HEK293T (cell line): ENCODE data around the gene AXIN2.

Experiments
- CTCF ChIA-PET: fragments of 350-600 bp; formaldehyde crosslinking; extraction: SDS; loops from one replicate; lab custom pipeline; 2021; ENCODE audit warnings: antibody characterized with exemption, inconsistent platforms; lab: Yijun Ruan, JAX
- POLR2A ChIA-PET: fragments of 350-600 bp; formaldehyde crosslinking; extraction: SDS; loops from one replicate; lab custom pipeline; 2020; ENCODE audit warnings: antibody characterized with exemption, inconsistent platforms; lab: Yijun Ruan, JAX
- DNase-seq: peaks from one replicate; pipeline ENCODE4 v3.0.0; 2012; ENCODE audit warnings: mixed read lengths; ENCODE audit errors: extremely low spot score
- ARNT ChIP-seq: fragments of 450-650 bp; IDR thresholded peaks from 2 replicates; pipeline ENCODE4 v1.6.1; 2017; ENCODE audit warnings: mild to moderate bottlenecking
- BHLHE40 ChIP-seq: fragments of 450-650 bp; IDR thresholded peaks from 2 replicates; pipeline ENCODE4 v1.6.1; 2016; ENCODE audit warnings: mild to moderate bottlenecking, moderate library complexity, borderline replicate concordance
- CTBP1 ChIP-seq: fragments of 450-650 bp; IDR thresholded peaks from 2 replicates; pipeline ENCODE4 v1.6.1; 2016; ENCODE audit warnings: borderline replicate concordance
- ELF4 ChIP-seq: fragments of 450-650 bp; IDR thresholded peaks from 2 replicates; pipeline ENCODE4 v1.6.1; 2017; ENCODE audit warnings: antibody characterized with exemption
- FOXA1 ChIP-seq: fragments of 450-650 bp; IDR thresholded peaks from 2 replicates; pipeline ENCODE4 v1.6.1; 2016; ENCODE audit warnings: mild to moderate bottlenecking
- FOXK2 ChIP-seq: fragments of 450-650 bp; IDR thresholded peaks from 2 replicates; pipeline ENCODE4 v1.6.1; 2016; ENCODE audit warnings: mild to moderate bottlenecking
- FOXM1 ChIP-seq: fragments of 450-650 bp; IDR thresholded peaks from 2 replicates; pipeline ENCODE4 v1.6.1; 2017; ENCODE audit warnings: mild to moderate bottlenecking, borderline replicate concordance
- HDGF ChIP-seq: fragments of 450-650 bp; IDR thresholded peaks from 2 replicates; pipeline ENCODE4 v1.6.1; 2017; ENCODE audit warnings: antibody characterized with exemption, borderline replicate concordance
- L3MBTL2 ChIP-seq: fragments of 450-650 bp; conservative IDR thresholded peaks from 2 replicates; pipeline ENCODE4 v1.6.1; 2016; ENCODE audit warnings: mild to moderate bottlenecking
- LEF1 ChIP-seq: fragments of 450-650 bp; IDR thresholded peaks from 2 replicates; pipeline ENCODE4 v1.6.1; 2017; ENCODE audit warnings: mild to moderate bottlenecking, borderline replicate concordance
- NFRKB ChIP-seq: fragments of 450-650 bp; IDR thresholded peaks from 2 replicates; pipeline ENCODE4 v1.6.1; 2016; ENCODE audit warnings: mild to moderate bottlenecking, moderate library complexity
- SP1 ChIP-seq: fragments of 450-650 bp; IDR thresholded peaks from 2 replicates; pipeline ENCODE4 v1.6.1; 2017
- SUZ12 ChIP-seq: fragments of 450-650 bp; IDR thresholded peaks from 2 replicates; pipeline ENCODE4 v1.6.1; 2016; ENCODE audit warnings: mild to moderate bottlenecking
- TARDBP ChIP-seq: fragments of 450-650 bp; IDR thresholded peaks from 2 replicates; pipeline ENCODE4 v1.6.1; 2016
- ZNF384 ChIP-seq: fragments of 450-650 bp; IDR thresholded peaks from 2 replicates; pipeline ENCODE4 v1.6.1; 2016
- TF ChIP-seq, protein P1 (sequence below): fragments of 450-650 bp; IDR thresholded peaks from 2 replicates; pipeline ENCODE4 v1.6.1; 2016

Gene AXIN2

DNA sequence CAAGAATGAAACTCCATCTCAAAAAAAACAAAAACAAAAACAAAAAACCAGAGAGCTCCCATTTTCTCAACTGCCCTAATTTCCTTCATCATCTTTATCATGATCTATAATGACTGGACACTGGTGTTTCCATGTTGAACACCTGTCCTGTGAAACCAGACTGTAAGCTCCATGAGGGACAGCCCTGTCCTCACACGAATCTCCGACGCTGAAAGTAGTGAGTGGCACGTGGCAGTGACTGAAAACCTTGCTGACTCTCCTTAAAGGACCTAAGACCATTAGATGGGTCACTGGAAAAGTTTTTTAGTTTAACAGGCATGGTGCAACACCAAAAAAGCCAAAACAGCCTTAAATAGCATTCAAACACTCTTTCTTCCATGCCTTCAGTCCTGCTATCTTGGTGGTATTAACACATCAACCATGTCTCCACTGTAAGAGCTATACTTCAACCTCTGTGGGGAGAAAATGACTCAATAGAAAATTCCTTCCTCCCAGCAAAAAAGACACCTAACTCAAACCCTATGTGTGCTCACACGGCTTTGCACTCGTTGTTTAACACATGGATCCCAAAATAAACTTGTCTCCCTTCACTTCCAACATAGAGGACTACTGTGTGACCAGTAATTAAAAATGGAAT is 8.3 kb downstream of the AXIN2 start:
- ChIA-PET POLR2A (no interaction called here), CTCF (no interaction called here)
- DNase-seq = no peak
- TF ChIP-seq SUZ12 = no peak
- no peak for TF ChIP-seq ELF4
- TF ChIP-seq FOXK2 = no peak
- no peak for TF ChIP-seq LEF1
- TF ChIP-seq ZNF384 = no peak
- no peak for TF ChIP-seq TARDBP
- TF ChIP-seq NFRKB = no peak
- no peak for TF ChIP-seq FOXA1
- no peak for TF ChIP-seq ARNT
- no peak for TF ChIP-seq L3MBTL2
- TF ChIP-seq FOXM1 = no peak
- TF ChIP-seq BHLHE40 = no peak
- TF ChIP-seq CTBP1 = no peak
- TF ChIP-seq SP1 = no peak
- TF ChIP-seq, protein P1, sequence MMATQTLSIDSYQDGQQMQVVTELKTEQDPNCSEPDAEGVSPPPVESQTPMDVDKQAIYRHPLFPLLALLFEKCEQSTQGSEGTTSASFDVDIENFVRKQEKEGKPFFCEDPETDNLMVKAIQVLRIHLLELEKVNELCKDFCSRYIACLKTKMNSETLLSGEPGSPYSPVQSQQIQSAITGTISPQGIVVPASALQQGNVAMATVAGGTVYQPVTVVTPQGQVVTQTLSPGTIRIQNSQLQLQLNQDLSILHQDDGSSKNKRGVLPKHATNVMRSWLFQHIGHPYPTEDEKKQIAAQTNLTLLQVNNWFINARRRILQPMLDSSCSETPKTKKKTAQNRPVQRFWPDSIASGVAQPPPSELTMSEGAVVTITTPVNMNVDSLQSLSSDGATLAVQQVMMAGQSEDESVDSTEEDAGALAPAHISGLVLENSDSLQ = no peak
- TF ChIP-seq HDGF = no peak

DNA sequence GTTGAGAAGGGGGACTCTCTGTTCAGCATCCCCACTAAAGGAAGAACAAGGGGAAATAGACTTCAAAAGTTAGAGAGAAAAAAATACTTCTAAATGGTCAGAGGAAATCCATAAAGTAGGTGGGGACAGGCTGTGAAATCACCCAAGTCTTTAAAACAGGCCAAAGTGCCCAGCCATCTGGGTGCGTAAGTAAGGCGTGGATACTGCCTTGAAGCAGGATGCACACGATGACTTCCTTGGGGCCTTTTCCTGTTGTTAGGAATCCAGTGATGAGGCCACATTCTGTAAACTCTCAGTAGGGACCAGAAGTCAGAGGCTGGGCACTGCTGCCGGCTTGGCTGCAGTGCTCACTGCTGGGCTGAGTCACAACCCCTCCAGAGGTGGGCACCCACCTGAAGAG is 9.2 kb downstream of the AXIN2 start:
- no peak for TF ChIP-seq SUZ12
- no peak for TF ChIP-seq HDGF
- no peak for TF ChIP-seq FOXM1
- TF ChIP-seq FOXA1 = no peak
- TF ChIP-seq, protein P1 = no peak
- TF ChIP-seq NFRKB = no peak
- no peak for TF ChIP-seq L3MBTL2
- TF ChIP-seq TARDBP = no peak
- TF ChIP-seq LEF1 = no peak
- no peak for TF ChIP-seq ARNT
- TF ChIP-seq CTBP1 = no peak
- TF ChIP-seq BHLHE40 = no peak
- TF ChIP-seq ZNF384 = no peak
- TF ChIP-seq ELF4 = no peak
- TF ChIP-seq FOXK2 = no peak
- no peak for TF ChIP-seq SP1
- no peak for DNase-seq
- ChIA-PET CTCF (no interaction called here), POLR2A (no interaction called here)

DNA sequence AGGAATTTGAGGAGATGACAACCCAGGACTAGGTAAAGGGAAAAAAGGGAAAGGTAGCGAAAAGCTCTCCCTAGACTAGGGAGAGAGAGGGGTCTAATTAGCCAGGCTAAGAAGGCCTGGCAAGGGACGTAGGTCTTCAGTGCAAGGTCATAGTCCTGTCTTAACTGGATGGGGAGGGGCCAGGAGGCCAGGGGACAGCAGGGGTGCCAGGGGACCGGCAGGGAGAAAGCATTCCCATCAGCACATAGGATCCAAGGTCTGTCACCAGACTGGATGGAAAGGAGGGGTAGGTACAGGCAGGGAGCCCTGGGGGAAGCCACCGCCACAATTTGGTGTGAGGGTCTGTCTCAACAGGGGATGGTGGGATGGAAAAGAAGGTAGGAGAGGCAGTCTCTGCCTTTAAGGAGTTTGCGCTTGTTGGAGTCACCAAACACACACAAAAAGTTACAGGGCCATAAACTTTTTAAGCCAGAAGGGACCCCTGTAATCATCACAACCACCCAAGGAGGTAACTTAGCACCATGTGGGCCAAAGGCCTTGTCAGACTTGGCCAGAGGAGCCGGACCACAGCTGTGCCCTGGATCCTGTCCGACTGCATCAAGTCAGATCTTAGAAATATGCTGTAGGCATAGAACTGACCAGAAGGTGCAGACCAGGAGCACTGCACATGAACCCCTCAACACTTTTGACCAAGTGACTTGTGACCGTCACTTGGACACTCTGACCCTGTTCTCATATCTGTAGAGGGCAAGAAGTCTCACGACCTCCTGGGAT is 10.0 kb downstream of the AXIN2 start:
- CTCF ChIA-PET = no interaction called here
- no peak for TF ChIP-seq SP1
- no peak for TF ChIP-seq HDGF
- TF ChIP-seq NFRKB = no peak
- no peak for TF ChIP-seq ZNF384
- TF ChIP-seq FOXM1 = no peak
- TF ChIP-seq CTBP1 = no peak
- no peak for TF ChIP-seq FOXK2
- TF ChIP-seq ELF4 = no peak
- no peak for TF ChIP-seq L3MBTL2
- TF ChIP-seq LEF1 = no peak
- TF ChIP-seq, protein P1 = no peak
- TF ChIP-seq BHLHE40 = no peak
- TF ChIP-seq SUZ12 = no peak
- no peak for TF ChIP-seq ARNT
- no peak for TF ChIP-seq FOXA1
- TF ChIP-seq TARDBP = no peak
- POLR2A ChIA-PET = no interaction called here
- DNase-seq = no peak

DNA sequence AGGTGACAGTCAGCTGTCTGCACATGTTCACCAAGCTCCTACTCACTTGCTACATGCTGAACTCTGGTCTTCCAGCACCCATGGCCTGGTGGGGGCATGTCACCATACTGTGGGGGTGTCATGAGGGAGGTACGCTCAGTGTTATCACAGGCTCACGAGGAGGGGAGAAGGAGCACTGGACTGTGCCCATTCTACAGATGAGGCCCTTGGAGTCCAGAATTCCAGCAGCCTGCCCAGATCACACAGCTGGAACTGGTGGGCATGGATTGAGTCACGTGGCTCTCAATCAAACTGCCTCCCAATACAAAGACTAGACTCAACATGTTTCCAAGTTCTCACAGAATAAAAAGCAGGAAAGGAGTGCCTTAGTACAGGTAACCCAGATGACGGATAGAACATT is 10.7 kb downstream of the AXIN2 start:
- TF ChIP-seq, protein P1 = no peak
- ChIA-PET POLR2A (no interaction called here), CTCF (interaction anchor here (1.0 kb wide), 1 partner anchor 8 kb away, joined by 3 read pairs; no protein-coding TSS in a partner anchor)
- no peak for DNase-seq

DNA sequence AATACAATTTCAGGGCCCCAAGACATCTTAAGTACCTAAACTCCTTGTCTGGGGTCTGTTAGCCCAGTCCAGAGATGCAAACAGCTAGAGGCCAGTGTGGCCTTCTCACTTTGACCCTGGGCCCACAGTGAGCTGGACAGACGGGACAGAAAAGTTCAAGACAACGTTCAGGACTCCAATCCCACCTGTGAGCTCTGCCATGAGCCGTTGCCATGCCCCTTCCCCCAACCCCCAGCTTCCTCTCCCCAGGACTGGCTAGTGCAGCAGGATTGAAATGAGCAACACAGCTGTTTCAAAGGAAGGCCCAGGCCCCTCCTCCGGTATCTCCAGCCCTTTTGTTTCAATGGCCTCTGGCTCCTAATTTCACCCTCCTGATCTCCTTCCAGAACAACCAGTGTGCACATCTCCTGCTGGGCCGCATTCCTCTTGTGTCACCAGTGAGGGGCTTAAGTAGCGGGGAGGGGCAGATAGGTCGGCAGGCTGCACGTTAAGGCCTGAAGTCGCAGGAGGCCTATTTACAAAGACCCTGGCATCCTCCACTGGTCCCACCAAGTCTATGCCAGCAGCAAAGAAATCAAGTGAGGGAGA is 11.3 kb downstream of the AXIN2 start:
- ChIA-PET POLR2A (no interaction called here), CTCF (interaction anchor here (0.6 to 1.0 kb wide), 2 partner anchors 9 to 19 kb away, joined by 3 read pairs; no protein-coding TSS in a partner anchor)

More for the DNA sequence above, 11.3 kb downstream of the AXIN2 start:
- DNase-seq = no peak
- TF ChIP-seq FOXM1 = no peak
- TF ChIP-seq TARDBP = no peak
- TF ChIP-seq BHLHE40 = no peak
- TF ChIP-seq LEF1 = no peak
- no peak for TF ChIP-seq ARNT
- no peak for TF ChIP-seq FOXA1
- TF ChIP-seq, protein P1 = no peak
- no peak for TF ChIP-seq SUZ12
- TF ChIP-seq FOXK2 = no peak
- no peak for TF ChIP-seq ELF4
- no peak for TF ChIP-seq ZNF384
- no peak for TF ChIP-seq CTBP1
